MG63 (cell line): ENCODE results near the gene CORO2A. TPM values are rescaled to one million over a fixed set of nuclear protein-coding genes. Genes with fewer than 3 reads are reported as not detected.
"Not testable (repeated sequence)": the region's sequence is repeated elsewhere in the genome, so short reads cannot be mapped to it uniquely, and the experiment has no call there.

Source experiments
- DNase-seq: peaks from one replicate; pipeline ENCODE4 v3.0.0-alpha.2; 2020
- H3K27me3 ChIP-seq: fragments of 250-450 bp; sonication (Bioruptor Pico); 2 replicates; pipeline ENCODE4 v1.5.1; 2020; ENCODE audit warnings: mild to moderate bottlenecking, moderate library complexity
- H3K36me3 ChIP-seq: fragments of 250-450 bp; sonication (Bioruptor Pico); 2 replicates; pipeline ENCODE4 v1.5.1; 2020; ENCODE audit warnings: mild to moderate bottlenecking, moderate library complexity
- H3K4me3 ChIP-seq: fragments of 250-450 bp; sonication (Bioruptor Pico); 2 replicates; pipeline ENCODE4 v1.5.1; 2020; ENCODE audit warnings: mild to moderate bottlenecking, moderate library complexity
- H3K9me3 ChIP-seq: fragments of 250-450 bp; sonication (Bioruptor Pico); 2 replicates; pipeline ENCODE4 v1.5.1; 2020; ENCODE audit warnings: mild to moderate bottlenecking, moderate library complexity
- total RNA-seq: library from RNA; depleted of rRNA; stranded (reverse); fragments of >200 nt; shearing (Covaris generic); gene quantifications from 2 replicates; pipeline ENCODE4 v1.2.3, GENCODE V29; 2014; ENCODE audit warnings: low replicate concordance

The CORO2A gene
- total RNA-seq, 1 experiment from 2014 or later = 0.03 TPM

DNA sequence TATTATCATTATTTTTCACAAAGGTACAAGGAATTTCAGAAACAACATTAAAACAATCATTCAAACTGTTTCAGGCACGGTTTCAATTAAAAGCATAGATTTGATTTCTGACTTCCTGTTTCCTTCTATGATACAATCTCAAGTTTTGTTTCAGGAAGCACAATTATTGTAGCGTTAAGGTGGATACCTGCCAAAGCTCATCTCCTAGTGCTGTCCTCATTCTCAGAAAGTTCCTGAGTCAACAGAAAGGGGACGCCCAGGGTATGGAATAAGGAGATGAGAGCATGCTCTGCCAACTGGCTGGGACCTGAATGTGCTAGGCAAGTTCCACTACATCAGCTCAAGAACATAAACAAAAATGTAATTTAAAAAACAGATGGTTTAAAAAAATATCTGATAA lies 71.4 kb downstream of the CORO2A start:
- no peak for DNase-seq
- no peaks in the 10 kb centered on the region for H3K27me3 ChIP-seq
- peaks cover 6% of the 10 kb centered on the region for H3K36me3 ChIP-seq
- no peak overlapping the region for H3K4me3 ChIP-seq
- no peaks in the 10 kb centered on the region for H3K9me3 ChIP-seq

DNA sequence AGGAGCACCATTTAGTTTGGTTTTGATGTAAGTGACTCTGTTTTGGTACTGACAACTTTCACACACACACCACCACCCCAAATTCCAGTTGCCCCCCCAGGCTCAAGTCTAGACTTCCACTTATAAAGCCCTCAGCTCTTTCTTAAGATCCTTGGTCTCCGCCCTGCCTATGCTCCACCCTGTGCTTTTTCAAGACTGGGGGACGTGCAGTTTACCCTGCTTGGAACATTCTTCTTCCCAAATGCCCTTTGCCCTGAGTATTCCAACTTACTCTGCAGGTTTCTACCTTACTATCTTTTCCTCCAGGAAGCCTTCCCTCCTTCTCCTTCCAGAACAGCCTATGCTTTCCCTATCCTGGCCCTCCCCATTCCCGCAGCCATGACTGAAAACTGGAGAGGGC lies 72.0 kb downstream of the CORO2A start:
- DNase-seq = no peak
- Histone ChIP-seq H3K4me3 (no peak overlapping the region), H3K36me3 (peaks cover 6% of the 10 kb centered on the region), H3K27me3 (no peaks in the 10 kb centered on the region), H3K9me3 (no peaks in the 10 kb centered on the region)

DNA sequence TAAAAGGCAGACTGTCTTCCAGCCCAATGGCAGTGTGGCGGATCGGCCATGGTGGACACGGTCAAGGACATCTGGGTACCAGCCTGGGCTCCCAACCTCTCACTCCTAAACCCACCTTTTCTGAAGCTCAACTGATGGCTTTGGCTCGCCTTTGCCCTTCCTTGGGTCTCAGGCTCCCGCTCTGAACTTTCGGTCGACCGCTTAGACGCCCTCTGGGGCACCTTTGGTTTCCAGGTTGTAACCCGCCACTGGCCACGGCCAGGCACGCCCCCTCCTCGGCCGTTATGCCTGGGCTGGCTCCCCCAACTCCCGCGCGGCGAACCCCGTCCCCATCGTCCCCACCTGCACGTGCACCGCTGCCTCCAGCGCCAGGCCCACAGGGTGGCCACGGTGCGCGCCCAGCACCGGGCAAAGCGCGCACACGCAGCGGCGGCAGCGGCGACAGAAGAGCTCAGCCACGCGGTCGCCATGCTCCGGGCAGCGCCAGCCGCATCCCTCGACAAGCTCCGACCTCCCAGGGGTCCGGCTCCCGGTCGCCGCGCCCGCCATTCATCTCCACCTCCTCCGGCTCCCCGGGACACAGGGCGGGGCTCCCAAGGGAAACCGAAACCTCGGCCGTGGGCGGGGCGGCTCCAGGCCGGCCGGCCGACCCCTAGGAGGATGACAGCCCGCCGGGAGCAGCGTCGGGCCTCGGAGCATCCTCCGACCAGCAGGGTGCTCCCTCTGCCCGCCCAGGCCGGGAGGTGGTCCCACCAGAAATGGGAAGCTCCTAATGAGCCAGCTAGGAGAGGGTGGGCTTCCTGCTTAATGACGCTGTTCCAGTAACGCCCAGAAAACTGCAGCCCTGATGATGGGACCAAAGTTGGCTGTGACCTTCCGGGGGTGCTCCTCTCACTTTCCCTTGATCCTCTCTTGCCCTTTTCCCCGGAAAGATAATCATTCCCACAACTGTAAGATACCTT lies 73.5 kb downstream of the CORO2A start, which contains the start of gene TRIM14:
Gene TRIM14 (minus strand): TSS at position 583 of the 962 bp plus-strand sequence. CDS start 34 bp downstream, at position 549.
- H3K9me3 ChIP-seq = no peaks in the 10 kb centered on the region
- peak; percentile 85 for DNase-seq
- peaks cover 6% of the 10 kb centered on the region for H3K36me3 ChIP-seq
- H3K4me3 ChIP-seq = peak within 1 kb of the TSS; percentile 76
- H3K27me3 ChIP-seq = no peaks in the 10 kb centered on the region

- H3K27me3 ChIP-seq = no peaks in the 10 kb centered on the region
- H3K36me3 ChIP-seq = peaks cover 6% of the 10 kb centered on the region
- no peaks in the 10 kb centered on the region for H3K9me3 ChIP-seq
- peak overlapping the region; percentile 76 for H3K4me3 ChIP-seq
- DNase-seq = peak; percentile 42
Measured at GRCh38 chr9:98117984-98118639, 74.3 kb downstream of the CORO2A start.

DNA sequence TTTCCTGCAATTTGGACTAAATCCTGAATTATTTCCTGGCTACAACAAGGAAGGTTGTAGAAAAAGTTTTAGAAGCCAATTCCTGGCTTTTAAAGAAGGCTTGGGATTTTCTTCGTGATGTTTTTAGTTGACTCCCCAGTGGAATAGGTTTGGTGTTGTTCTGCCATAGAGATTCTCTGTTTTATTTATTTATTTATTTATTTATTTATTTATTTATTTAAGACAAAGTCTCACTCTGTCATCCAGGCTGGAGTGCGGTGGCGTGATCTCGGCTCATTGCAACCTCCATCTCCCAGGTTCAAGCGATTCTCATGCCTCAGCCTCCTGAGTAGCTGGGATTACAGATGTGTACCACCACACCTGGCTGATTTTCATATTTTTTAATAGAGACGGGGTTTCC lies 75.3 kb downstream of the CORO2A start:
- not testable (repeated sequence) for H3K36me3 ChIP-seq, DNase-seq, H3K4me3 ChIP-seq, H3K27me3 ChIP-seq, H3K9me3 ChIP-seq

DNA sequence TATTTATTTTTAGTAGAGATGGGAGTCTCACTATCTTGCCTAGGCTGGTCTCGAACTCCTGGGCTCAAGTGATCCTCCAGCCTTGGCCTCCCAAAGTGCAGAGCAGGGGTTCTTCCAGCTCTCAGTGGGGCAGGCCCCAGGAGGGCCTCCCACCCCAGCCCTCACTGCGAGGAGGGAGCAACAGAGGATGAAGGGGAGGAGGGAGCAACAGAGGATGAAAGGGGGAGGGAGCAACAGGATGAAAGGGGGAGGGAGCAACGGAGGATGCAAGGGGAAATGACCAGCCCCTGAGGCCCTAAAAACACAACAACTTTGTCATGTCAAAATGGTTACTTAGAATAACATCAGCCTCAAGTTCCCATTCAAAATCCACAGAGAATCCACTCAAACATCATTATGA lies 83.4 kb downstream of the CORO2A start:
- DNase-seq = no peak
- Histone ChIP-seq H3K36me3 (peaks cover 19% of the 10 kb centered on the region), H3K27me3 (no peaks in the 10 kb centered on the region), H3K9me3 (no peaks in the 10 kb centered on the region), H3K4me3 (no peak overlapping the region)

DNA sequence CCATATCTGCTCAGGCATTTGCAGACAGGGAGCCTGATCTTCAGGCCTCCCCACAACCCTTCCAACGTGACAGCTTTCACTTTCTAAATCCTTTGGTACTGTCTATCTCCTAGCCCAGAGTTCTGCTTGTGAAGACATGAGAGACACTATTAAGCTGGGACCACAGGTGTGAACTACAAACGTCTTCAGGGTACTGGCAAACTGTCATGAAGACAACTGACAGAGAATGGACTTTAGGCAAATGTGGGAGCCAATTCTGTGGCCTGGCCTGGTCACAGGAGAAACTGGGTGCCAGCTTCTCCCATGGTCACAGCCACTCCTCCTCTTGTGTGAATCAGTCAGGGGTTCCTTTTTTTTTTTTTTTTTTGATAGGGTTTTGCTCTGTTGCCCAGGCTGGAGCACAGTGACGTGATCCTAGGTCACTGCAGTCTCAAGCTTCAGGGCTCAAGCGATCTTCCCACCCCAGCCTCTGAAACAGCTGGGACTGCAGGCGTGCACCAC lies 83.9 kb downstream of the CORO2A start:
- no peak for DNase-seq
- Histone ChIP-seq H3K36me3 (peaks cover 19% of the 10 kb centered on the region), H3K9me3 (no peaks in the 10 kb centered on the region), H3K27me3 (no peaks in the 10 kb centered on the region), H3K4me3 (no peak overlapping the region)

- Histone ChIP-seq H3K9me3 (no peaks in the 10 kb centered on the region), H3K27me3 (no peaks in the 10 kb centered on the region), H3K36me3 (peaks cover 19% of the 10 kb centered on the region), H3K4me3 (no peak overlapping the region)
- DNase-seq = no peak
Measured at GRCh38 chr9:98107926-98108325, 84.5 kb downstream of the CORO2A start.

GRCh38 chr9:98105006-98105405 lies 87.4 kb downstream of the CORO2A start:
- H3K4me3 ChIP-seq = no peak overlapping the region
- no peak for DNase-seq
- H3K9me3 ChIP-seq = no peaks in the 10 kb centered on the region
- peaks cover 19% of the 10 kb centered on the region for H3K36me3 ChIP-seq
- H3K27me3 ChIP-seq = no peaks in the 10 kb centered on the region

- DNase-seq = no peak
- Histone ChIP-seq H3K36me3 (peaks cover 21% of the 10 kb centered on the region), H3K27me3 (no peaks in the 10 kb centered on the region), H3K9me3 (no peaks in the 10 kb centered on the region), H3K4me3 (no peak overlapping the region)
Measured at GRCh38 chr9:98104445-98104881, 88.0 kb downstream of the CORO2A start.

GRCh38 chr9:98101868-98102273 lies 90.6 kb downstream of the CORO2A start:
- Histone ChIP-seq H3K9me3 (no peaks in the 10 kb centered on the region), H3K27me3 (no peaks in the 10 kb centered on the region)
- DNase-seq = no peak

DNA sequence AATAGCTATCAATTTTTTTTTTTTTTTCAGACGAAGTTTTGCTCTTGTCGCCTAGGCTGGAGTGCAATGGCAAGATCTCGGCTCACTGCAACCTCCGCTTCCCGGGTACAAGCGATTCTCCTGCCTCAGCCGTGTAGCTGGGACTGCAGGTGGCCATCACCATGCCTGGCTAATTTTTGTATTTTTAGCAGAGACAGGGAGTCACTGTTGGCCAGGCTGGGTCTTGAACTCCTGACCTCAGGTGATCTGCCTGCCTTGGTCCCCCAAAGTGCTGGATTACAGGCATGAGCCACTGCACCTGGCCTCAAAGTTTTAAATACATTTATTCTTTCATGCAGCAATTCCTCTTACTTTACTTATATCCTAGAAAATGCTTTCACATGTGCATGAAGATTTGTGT lies 91.0 kb downstream of the CORO2A start:
- Histone ChIP-seq H3K4me3 (no peak overlapping the region), H3K36me3 (peaks cover 7% of the 10 kb centered on the region), H3K9me3 (no peaks in the 10 kb centered on the region), H3K27me3 (no peaks in the 10 kb centered on the region)
- DNase-seq = no peak

More at GRCh38 chr9:98101868-98102273, 90.6 kb downstream of the CORO2A start:
- no peak overlapping the region for H3K4me3 ChIP-seq
- peaks cover 9% of the 10 kb centered on the region for H3K36me3 ChIP-seq

- Histone ChIP-seq H3K4me3 (no peak overlapping the region), H3K27me3 (no peaks in the 10 kb centered on the region), H3K9me3 (no peaks in the 10 kb centered on the region), H3K36me3 (peaks cover 6% of the 10 kb centered on the region)
- DNase-seq = no peak
Measured at GRCh38 chr9:98100456-98100855, 92.0 kb downstream of the CORO2A start.

GRCh38 chr9:98099898-98100297 lies 92.5 kb downstream of the CORO2A start:
- Histone ChIP-seq H3K27me3 (no peaks in the 10 kb centered on the region), H3K36me3 (peaks cover 6% of the 10 kb centered on the region), H3K9me3 (no peaks in the 10 kb centered on the region), H3K4me3 (no peak overlapping the region)
- DNase-seq = no peak

DNA sequence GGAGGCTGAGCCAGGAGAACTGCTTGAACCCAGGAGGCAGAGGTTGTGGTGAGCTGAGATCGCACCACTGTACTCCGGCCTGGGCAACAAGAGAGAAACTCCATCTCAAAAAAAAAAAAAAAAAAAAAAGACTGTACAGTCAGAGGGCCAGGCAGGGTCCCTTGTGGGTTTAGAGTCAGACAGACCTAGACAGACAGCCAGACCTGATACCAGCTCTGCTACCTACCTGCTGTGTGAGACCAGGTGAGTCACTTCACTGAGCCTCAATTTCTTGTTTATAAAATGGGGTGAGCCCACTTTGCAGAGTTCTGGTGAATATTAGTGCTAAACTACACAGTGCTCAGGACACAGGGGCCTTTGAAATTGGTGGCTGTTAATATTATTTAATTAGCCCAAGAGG lies 93.1 kb downstream of the CORO2A start:
- no peaks in the 10 kb centered on the region for H3K27me3 ChIP-seq
- H3K36me3 ChIP-seq = peaks cover 8% of the 10 kb centered on the region
- H3K9me3 ChIP-seq = no peaks in the 10 kb centered on the region
- DNase-seq = no peak
- H3K4me3 ChIP-seq = no peak overlapping the region

DNA sequence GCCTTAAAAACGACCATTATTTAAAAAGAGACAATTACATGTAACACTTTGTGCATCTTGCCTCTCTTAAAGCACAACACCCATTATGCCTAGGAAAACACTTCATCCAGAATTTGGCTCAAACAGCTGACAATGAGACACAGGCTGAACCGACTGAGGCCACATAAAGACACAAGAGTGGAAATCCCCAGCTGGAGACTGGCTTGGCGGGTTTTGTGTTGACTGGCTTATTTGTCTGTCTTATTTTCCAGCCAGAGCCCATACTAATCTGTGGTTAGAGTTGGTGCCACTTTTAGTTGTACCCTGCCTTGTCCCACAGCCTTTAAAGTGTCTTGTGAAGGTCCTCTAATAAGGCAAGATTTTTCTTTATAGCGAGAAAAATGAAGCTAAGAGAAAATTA lies 94.6 kb downstream of the CORO2A start:
- H3K4me3 ChIP-seq = no peak overlapping the region
- no peaks in the 10 kb centered on the region for H3K27me3 ChIP-seq
- H3K9me3 ChIP-seq = no peaks in the 10 kb centered on the region
- peaks cover 12% of the 10 kb centered on the region for H3K36me3 ChIP-seq
- DNase-seq = no peak

DNA sequence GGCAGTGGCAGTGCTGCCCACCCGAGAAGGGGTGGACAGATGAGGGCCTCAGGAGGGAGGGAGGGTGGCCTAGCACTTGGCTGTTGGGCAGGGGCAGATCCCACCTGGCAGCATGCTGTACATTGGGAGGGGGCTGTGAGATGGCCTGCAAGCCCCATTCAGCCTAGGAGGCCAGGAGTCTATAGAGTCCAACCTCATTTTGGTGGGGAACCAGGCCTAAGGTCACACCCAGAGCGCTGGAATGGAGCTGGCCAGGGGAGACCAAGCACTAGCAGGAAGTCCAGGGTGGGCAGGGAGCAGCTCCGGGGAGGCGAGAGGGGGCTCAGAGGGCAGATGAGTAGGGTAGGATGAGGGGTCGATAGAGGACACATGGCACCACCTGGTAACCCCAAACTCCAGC lies 96.3 kb downstream of the CORO2A start:
- no peaks in the 10 kb centered on the region for H3K9me3 ChIP-seq

More for the DNA sequence above, 96.3 kb downstream of the CORO2A start:
- DNase-seq = no peak
- H3K4me3 ChIP-seq = no peak overlapping the region
- no peaks in the 10 kb centered on the region for H3K27me3 ChIP-seq
- peaks cover 12% of the 10 kb centered on the region for H3K36me3 ChIP-seq
